Renal cortical epithelial cell (primary cell): ENCODE measurements around the gene IL17RE. TPM values are rescaled to one million over a fixed set of nuclear protein-coding genes. Genes with fewer than 3 reads are reported as not detected.
"Not testable (repeated sequence)": the region's sequence is repeated elsewhere in the genome, so short reads cannot be mapped to it uniquely, and the experiment has no call there.

Source experiments
- DNase-seq: peaks from one replicate; pipeline ENCODE4 v3.0.0-alpha.2; 2011; ENCODE audit warnings: low read depth
- total RNA-seq: library from RNA; depleted of rRNA; stranded (reverse); fragments of >200 nt; gene quantifications from 2 replicates; pipeline ENCODE4 v1.2.3, GENCODE V29; 2014

The IL17RE gene, protein sequence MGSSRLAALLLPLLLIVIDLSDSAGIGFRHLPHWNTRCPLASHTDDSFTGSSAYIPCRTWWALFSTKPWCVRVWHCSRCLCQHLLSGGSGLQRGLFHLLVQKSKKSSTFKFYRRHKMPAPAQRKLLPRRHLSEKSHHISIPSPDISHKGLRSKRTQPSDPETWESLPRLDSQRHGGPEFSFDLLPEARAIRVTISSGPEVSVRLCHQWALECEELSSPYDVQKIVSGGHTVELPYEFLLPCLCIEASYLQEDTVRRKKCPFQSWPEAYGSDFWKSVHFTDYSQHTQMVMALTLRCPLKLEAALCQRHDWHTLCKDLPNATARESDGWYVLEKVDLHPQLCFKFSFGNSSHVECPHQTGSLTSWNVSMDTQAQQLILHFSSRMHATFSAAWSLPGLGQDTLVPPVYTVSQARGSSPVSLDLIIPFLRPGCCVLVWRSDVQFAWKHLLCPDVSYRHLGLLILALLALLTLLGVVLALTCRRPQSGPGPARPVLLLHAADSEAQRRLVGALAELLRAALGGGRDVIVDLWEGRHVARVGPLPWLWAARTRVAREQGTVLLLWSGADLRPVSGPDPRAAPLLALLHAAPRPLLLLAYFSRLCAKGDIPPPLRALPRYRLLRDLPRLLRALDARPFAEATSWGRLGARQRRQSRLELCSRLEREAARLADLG
- 0.69 and 1.3 TPM in 2 replicates for total RNA-seq

DNA sequence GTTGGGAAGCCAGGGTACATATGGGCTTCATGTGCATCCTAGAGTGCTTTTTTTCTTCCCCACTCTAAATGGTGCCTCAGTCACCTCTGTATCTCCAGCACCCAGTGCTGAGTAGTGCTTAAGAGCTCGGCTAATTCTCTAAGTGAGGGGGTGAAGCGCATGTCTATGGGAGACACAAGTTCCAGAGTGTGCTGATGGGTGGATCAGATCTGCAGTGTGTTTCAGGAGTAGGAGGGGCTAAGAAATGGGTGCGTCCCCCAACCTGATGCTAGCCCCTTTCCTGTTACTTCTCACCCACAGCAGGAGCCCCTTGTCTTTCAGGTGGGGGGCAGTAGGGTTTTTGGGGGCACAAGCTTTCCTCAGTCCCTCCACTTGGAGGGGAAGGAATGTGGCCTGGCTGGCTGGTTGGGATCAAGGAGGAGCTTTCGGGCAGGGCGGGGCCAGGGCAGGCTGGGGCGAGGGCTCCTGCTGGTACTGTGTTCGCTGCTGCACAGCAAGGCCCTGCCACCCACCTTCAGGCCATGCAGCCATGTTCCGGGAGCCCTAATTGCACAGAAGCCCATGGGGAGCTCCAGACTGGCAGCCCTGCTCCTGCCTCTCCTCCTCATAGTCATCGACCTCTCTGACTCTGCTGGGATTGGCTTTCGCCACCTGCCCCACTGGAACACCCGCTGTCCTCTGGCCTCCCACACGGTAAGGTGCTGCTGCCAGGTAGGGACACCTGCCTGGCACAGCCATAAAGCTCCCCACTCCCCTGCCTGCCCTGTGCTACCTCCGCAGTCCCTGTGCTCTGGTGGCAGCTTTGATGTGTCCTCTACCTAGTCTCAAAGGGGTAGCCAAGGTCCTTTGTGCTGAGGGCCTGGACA, at the start of gene IL17RE:
Gene IL17RE (plus strand): TSS at position 477 of the 866 bp plus-strand sequence. CDS start 85 bp downstream, at position 562.
- DNase-seq, result no peak

DNA sequence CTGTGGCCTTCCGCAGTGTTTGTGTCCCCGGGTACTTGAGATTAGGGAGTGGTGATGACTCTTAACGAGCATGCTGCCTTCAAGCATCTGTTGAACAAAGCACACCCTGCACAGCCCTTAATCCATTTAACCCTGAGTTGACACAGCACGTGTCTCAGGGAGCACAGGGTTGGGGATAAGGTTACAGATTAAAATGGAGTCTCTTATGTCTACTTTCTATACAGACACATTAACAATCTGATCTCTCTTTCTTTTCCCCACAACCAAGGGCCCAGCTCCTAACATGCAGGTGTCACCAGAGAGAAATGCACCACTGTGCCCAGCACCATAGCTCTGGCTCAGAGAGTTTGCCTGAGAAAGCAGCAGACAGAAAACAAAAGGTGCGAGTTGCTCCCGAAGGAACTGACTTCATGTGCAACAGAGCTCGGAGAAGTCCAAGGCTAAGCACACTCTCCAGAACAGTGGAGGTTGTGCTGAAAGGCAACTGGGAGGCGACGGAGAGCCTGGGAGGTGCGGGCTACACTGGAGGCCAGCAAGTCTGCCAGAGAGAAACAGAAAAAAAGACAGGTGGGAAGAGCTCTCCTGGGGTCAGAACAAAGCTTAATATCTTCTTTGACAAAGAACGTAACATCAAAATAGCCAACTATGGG, 48.2 kb upstream of the IL17RE start:
- DNase-seq, result not testable (repeated sequence)

DNA sequence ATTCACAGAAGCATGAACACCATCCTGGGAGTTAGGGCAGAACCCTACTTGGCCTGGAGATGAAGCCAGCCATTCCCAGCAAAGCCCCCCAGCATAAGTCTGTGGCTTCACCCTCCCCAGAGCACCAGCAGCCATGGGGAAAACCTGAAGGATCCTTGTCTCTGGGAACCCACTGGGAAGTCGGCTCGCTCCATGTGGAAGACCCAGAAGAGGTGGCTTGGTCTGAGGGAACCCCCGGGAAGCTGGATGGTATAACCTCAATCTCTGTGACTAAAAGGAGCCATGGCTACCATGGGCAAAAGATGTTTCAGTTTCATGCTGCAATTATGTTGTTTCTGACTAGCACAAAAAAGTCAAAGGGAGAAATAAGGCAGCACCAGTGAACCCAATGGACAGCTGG, 47.1 kb upstream of the IL17RE start:
- no peak for DNase-seq

DNA sequence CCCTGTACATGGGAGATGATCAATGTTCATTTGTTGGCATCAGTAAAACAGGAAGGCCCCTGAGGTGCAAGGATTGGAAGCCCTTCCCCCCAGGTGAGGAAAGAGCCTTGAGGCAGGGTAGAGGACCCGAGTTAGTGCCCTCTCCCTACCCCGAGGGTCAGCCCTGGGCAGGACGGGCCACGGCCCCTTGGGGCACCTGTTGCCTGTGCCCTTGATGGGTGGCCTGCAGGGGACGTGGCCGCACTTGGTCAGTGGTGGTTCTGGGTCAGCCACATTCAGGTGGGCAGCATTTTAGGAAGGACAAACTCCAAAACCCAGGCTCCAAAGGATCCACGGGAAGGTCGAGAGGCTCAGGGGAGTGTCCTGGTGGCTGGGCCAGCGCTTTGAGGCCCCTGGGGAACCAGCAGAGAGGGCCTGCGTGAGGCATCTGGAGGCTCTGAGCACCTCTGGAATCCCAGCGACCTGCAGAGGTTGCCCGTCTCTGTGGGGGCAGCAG, 43.1 kb upstream of the IL17RE start:
- DNase-seq, result no peak

DNA sequence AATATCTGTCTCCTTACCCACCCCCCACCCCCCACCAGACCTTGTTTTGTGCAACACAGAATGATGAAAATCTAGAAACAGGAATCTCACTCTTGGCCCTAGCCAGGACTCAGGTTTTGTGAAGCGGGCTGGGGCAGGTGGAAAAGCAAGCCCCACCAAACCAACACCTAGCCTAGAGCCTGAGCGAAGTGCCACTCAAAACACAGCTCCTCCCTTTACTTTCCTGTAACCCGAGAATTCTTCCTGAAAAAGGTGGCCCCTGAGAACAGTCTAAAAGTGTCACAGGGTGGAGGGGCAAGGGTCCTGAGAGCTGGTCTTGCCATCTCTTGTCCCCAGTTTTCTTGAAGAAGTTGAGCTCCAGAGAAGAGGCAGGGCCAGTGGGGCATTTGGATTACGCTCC, 41.4 kb upstream of the IL17RE start:
- no peak for DNase-seq

DNA sequence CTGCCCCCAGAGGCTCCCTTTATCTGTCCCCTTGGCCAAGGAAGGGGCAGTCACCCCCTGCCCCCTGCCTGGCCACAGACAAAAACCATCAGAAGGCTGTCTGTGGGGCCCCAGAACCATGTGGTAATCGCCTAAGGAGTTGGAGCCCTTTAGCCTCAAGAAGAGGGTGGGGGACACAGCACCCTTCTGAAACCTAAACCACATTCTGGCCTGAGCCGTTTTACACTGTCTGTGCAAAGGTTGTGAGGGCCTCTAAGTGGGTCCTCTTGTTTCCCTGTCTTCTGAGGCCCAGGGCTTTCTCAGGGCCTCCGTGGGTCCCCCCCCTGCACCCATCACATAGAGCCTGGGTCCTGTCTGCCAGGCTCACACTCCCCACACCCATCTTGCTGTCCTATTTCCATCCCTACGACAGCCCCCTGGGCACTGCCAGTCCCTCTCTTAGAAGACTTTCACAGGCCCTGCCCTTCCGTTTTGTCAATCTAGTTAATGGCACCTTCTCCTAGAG, 41.0 kb upstream of the IL17RE start:
- DNase-seq, result no peak

DNA sequence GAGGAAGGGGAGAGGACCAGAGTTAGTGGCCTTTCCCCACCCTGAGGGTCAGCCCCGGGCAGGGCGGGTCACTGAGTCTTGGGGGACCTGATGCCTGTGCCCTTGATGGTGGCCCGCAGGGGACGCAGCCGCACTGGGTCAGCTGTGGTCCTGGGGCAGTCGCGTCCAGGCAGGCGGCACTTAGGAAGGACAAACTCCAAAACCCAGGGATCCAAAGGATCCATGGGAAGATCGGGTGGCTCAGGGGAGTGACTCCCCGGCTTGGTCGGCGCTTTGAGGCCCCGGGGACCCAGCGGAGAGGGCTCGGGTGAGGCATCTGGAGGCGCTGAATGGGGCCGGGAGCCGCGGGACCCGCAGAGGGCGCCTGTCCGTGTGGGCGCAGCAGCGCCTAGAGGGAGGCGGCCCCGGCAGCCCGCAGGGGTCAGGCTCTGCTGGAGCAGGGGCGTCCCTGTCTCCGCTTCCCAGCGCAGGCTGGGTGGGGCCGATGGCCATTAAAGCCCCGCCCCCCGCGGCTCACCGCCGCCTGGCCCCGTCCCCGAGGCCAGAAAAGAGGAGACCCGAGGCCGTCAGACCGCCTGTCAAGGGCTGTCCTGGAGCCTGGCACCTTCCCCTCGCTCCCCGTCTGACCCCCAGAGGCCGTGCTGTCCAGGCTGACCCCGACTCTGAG, 40.1 kb upstream of the IL17RE start:
- no peak for DNase-seq

DNA sequence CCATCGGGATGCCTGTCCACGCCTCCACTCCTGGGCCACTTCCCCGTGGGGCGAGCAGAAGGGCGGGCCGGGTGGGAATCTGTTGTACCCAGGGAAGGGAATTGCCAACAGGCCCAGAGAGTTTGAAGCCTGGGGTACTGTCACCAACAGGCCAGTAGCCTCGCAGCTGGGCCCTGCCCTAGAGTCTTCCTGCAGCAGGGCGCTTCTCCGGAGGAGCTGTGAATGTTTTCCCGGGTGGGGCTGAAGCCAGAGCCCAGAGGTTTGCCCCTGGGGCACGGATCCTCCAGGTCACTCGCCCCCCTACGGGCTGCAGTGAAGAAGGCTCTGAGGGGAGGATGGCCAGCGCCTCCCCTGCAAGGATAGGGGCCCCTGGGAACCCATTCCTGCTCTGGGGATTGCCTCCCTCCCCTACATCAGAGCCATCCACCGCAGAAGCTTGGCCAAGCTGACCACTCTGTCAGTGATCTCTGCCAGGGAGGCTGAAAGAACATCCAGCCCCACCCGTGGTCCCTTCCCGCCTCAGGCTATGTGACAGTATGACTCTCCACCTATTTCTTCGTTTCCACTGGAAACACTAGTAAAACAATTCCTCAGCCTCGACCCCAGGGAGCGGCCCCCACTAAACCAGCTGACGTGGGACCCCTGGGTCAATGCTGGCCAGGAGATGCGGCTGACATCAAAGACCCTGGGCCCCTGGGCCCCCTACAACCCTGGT, 39.4 kb upstream of the IL17RE start:
- DNase-seq, result no peak

DNA sequence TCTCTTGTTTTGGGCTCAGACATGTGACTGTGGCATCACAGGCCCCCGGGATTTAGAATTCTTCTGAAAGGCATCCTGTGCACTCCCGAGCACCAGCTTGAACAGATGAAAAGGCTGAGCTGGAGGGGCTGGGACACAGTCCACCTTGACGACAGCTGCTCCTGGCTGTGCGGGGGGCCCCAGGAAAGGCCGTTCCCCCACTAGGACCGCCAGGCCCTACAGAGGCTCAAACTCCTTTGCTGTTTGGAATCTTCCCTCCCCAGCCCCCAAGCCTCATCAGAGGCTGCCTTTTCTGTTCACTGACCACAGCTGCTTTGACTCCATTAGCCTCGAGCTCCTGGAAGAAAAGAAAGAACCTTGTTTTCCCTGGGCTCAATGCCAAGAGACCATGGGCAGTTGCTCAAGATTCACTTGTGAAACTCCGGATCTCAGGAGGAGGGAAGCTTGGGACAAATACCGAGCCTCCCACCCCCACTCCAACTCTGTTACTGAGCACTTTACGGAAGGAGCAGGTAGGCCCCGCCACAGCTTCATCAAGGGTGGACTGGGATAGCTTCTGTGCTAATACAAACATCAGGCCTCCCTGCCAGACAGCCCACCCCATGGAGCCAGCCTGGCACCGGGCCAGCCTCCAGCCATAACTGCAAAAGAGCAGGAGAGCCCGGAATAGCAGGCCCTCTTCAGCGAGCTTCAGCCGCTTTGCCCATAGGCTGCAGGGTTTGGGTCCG, 38.3 kb upstream of the IL17RE start:
- peak; percentile 95 for DNase-seq

DNA sequence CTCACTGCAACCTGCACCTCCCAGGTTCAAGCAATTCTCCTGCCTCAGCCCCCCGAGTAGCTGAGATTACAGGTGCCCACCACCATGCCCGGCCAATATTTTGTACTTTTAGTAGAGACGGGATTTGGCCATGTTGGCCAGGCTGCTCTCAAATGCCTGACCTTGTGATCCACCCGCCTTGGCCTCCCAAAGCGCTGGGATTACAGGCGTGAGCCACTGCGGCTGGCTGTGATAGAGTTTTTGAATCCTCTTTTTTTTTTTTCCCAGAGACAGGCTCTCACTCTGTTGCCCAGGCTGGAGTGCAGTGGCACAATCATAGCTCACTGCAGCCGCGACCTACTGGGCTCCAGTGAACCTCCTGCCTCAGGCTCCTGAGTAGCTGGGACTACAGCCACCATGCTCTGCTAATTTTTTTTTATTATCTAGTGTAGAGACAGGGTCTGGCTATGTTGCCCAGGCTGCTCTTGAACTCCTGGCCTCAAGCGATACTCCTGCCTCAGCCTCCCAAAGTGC, 37.5 kb upstream of the IL17RE start:
- DNase-seq, result not testable (repeated sequence)

DNA sequence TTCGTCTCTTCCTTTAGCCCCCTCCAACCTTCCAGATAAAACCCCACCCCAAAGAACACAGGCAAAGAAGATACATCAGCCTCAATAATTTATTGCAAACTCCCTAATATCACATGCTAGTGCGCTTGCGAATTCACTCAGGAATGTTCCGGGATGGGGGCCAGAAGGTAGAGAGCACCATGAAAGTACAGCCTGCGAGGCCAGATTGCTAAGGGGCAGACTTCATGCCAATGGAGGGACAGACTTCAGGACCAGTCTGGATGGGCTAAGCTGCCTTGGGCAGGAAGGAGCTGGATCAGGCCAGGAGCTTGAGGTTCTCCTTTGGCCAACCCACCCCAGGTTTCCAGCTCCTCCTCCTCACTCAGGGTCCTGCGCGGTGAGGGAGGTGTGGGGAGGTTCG, 36.0 kb upstream of the IL17RE start:
- DNase-seq, result no peak

DNA sequence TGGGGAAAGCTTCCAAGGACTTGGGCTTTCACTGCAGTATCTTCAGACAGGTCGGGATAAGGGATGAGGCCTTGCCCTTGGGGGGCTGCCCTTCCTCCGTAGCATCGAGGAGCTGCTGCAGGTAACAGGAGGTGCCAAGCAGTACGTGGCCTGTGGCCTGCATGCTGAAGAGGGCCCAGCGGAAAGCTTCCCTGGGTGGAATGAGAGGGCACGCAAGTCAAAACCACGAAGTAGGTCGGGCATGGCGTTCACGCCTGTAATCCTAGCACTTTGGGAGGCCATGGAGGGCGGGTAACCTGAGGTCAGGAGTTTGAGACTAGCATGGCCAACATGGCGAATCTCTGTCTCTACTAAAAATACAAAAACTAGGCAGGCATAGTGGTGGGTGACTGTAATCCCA, 35.5 kb upstream of the IL17RE start:
- no peak for DNase-seq

DNA sequence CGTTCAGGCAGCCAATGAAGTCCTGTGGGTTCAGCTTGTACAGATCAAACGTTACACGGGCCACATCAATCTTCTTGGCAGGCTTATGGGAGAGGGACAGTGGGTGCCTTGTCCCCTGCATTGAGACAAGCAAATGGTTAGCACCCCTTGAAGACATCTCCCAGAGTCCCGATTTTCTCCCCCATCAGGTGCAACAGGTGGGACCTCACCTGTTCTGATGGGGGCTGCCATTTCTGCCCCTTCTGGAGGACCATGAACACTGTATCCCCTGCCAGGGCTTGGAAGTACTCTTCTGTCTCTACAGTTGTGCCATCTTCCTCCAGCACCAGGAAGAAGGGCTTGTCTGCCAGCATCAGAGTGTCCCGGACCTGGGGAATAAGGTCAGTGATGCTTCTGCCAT, 32.7 kb upstream of the IL17RE start:
- DNase-seq, result no peak

DNA sequence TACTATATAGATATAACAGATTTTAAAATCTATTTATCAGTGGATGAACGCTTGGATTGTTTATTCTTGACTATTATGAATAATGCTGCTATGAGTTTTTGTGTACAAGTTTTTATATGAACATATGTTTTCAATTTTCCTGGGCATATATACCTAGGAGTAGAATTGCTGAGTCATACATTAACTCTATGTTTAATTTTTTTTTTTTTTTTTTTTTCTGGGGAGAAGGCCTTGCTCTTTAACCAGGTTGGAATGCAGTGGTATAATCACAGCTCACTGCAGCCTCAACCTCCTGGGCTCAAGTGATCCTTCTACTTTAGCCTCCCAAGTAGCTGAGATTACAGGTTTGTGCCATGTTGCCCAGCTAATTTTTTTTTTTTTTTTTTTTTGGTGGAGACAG, 31.7 kb upstream of the IL17RE start:
- peak; percentile 43 for DNase-seq

DNA sequence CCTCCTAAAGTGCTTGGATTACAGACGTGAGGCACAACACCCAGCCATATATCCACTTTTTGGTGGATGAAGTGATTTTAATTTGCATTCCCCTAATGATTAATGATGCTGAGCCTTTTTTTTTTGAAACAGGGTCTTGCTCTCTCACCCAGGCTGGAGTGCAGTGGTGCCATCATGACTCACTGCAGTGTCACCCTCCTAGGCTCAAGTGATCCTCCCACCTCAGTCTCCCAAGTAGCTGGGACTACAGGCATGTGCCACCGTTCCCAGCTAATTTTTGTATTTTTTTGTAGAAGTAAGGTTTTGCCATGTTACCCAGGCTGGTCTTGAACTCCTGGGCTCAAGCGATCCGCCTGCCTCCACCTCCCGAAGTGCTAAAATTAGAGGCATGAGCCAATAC, 30.6 kb upstream of the IL17RE start:
- not testable (repeated sequence) for DNase-seq

DNA sequence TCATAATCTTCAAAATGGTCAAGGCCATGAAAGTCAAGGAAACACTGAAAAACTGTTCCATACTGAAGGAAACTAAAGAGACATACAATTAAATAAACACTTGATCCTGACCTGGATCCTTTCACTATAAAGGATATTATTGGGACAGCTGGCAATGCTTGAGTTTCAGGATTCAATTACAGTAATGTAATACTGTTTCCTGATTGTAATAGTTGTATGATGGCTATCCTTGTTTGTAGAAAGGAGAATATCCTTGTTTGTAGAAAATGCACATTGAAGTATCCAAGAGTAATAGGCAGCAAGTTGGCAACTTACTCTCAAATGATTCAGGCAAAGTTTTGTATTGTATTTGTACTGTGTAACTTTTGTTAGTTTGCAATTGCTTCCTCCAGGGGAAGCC, 27.2 kb upstream of the IL17RE start:
- DNase-seq, result no peak

DNA sequence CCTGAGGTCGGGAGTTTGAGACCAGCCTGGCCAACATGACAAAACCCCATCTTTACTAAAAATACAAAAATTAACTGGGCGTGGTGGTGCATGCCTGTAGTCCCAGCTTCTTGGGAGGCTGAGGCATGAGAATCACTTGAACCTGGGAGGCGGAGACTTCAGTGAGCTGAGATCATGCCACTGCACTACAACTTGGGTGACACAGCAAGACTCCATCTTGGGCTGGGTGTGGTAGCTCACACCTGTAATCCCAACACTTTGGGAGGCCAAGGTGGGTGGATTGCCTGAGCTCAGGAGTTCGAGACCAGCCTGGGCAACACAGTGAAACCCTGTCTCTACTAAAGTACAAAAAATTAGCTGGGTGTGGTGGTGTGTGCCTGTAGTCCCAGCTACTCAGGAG, 26.4 kb upstream of the IL17RE start:
- not testable (repeated sequence) for DNase-seq

DNA sequence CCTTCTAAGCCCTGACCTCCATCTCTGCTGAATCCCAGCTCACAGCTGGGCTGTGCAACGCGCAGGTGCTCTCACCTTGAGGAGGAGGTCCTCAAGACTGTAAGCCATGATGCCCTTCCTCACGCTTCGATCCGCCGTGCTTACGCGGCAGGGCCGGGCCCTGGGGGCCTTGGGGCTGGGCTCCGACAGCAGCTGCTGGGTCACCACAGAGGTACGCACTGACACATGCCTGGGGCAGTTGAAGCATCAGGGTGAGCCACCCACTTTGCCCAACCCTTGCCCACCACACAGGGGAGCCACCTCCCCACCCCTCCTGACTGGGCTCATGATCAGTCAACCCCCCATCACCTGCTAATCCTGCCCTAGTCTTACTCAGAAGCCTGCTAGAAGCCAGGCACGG, 25.7 kb upstream of the IL17RE start:
- DNase-seq, result no peak

DNA sequence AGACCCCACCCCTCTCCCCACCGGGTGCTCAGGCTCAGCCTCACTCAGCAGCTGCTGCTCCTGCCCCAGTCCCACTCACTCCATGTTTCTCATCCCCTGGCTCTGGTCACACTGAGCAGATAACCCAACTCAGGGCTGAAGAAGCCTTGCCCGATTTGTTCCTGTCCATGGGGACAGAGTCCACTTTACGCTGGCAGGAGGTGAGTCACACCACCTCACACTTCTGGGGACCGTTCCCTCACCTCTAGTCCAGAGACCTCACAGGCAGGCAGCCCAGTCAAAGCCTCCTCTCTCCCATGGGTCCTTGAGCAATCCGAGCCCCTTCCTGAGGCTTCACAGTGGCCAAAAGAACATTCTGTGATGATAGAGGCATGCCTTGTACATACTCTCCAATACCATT, 23.9 kb upstream of the IL17RE start:
- DNase-seq, result peak; percentile 46
